Trophoblast cell (in vitro differentiated cells and primary cell): ENCODE results near the gene JAZF1.

ENCODE experiments used
- DNase-seq, 2 donors: peaks; one replicate each; pipeline ENCODE4 v3.0.0-alpha.2; 2016
- H2AFZ ChIP-seq: 2 replicates; pipeline ENCODE4 v1.6.1; 2013; ENCODE audit warnings: low read length, moderate library complexity, mild to moderate bottlenecking; ENCODE audit not compliant: insufficient read depth, poor library complexity
- H2AK5ac ChIP-seq: 2 replicates; pipeline ENCODE4 v1.6.1; 2013; ENCODE audit warnings: mild to moderate bottlenecking, low read length
- H2BK120ac ChIP-seq: 2 replicates; pipeline ENCODE4 v1.6.1; 2013; ENCODE audit warnings: low read length, mild to moderate bottlenecking, moderate library complexity; ENCODE audit not compliant: insufficient read depth, poor library complexity
- H2BK12ac ChIP-seq: 2 replicates; pipeline ENCODE4 v1.6.1; 2013; ENCODE audit warnings: mild to moderate bottlenecking, low read length, moderate library complexity
- H2BK5ac ChIP-seq: 2 replicates; pipeline ENCODE4 v1.6.1; 2013; ENCODE audit warnings: low read length, low read depth, moderate library complexity, mild to moderate bottlenecking; ENCODE audit not compliant: poor library complexity
- H3K14ac ChIP-seq: 2 replicates; pipeline ENCODE4 v1.6.1; 2013; ENCODE audit warnings: mild to moderate bottlenecking, low read length
- H3K18ac ChIP-seq: 2 replicates; pipeline ENCODE4 v1.6.1; 2013; ENCODE audit warnings: mild to moderate bottlenecking, low read length
- H3K23ac ChIP-seq: 2 replicates; pipeline ENCODE4 v1.6.1; 2013; ENCODE audit warnings: low read length
- H3K27ac ChIP-seq: 2 replicates; pipeline ENCODE4 v1.5.1; 2013; ENCODE audit warnings: low read depth, mild to moderate bottlenecking, inconsistent platforms, low read length, moderate library complexity
- H3K27me3 ChIP-seq: 2 replicates; pipeline ENCODE4 v1.6.1; 2013; ENCODE audit warnings: inconsistent platforms, mild to moderate bottlenecking, low read length, moderate library complexity; ENCODE audit not compliant: insufficient read depth
- H3K36me3 ChIP-seq, 2 experiments: 1 replicate in 1 of 2; 2 replicates in 1 of 2; pipeline ENCODE4 v1.6.1; 2013; ENCODE audit warnings: low read length in 2 of 2, mild to moderate bottlenecking in 2 of 2, moderate library complexity in 1 of 2; ENCODE audit not compliant: insufficient read depth in 2 of 2, control insufficient read depth in 1 of 2
- H3K4ac ChIP-seq: 2 replicates; pipeline ENCODE4 v1.6.1; 2013; ENCODE audit warnings: low read depth, mild to moderate bottlenecking, low read length, moderate library complexity
- H3K4me1 ChIP-seq, 2 experiments: 1 replicate in 1 of 2; 2 replicates in 1 of 2; pipeline ENCODE4 v1.6.1; 2013; ENCODE audit warnings: low read length in 2 of 2, mild to moderate bottlenecking in 2 of 2, moderate library complexity in 1 of 2; ENCODE audit not compliant: insufficient read depth in 2 of 2, control insufficient read depth in 1 of 2
- H3K4me2 ChIP-seq: 2 replicates; pipeline ENCODE4 v1.6.1; 2013; ENCODE audit warnings: inconsistent platforms, mild to moderate bottlenecking, low read length, moderate library complexity
- H3K4me3 ChIP-seq: 2 replicates; pipeline ENCODE4 v1.5.1; 2013; ENCODE audit warnings: mild to moderate bottlenecking, low read depth, low read length, inconsistent platforms
- H3K79me1 ChIP-seq: one replicate; pipeline ENCODE4 v1.6.1; 2013; ENCODE audit warnings: low read length
- H3K79me2 ChIP-seq: 2 replicates; pipeline ENCODE4 v1.6.1; 2013; ENCODE audit warnings: low read length, mild to moderate bottlenecking; ENCODE audit not compliant: control insufficient read depth, insufficient read depth, poor library complexity
- H3K9ac ChIP-seq: 2 replicates; pipeline ENCODE4 v1.6.1; 2013; ENCODE audit warnings: mild to moderate bottlenecking, low read length
- H3K9me3 ChIP-seq: 2 replicates; pipeline ENCODE4 v1.6.1; 2013; ENCODE audit warnings: low read depth, mild to moderate bottlenecking, control low read depth, inconsistent platforms, low read length; ENCODE audit not compliant: insufficient read depth
- H4K12ac ChIP-seq: 2 replicates; pipeline ENCODE4 v1.6.1; 2013; ENCODE audit warnings: low read depth, mild to moderate bottlenecking, low read length, moderate library complexity
- H4K8ac ChIP-seq: 2 replicates; pipeline ENCODE4 v1.6.1; 2013; ENCODE audit warnings: low read depth, mild to moderate bottlenecking, low read length, moderate library complexity
- H4K91ac ChIP-seq: one replicate; pipeline ENCODE4 v1.6.1; 2013; ENCODE audit warnings: low read depth, mild to moderate bottlenecking, low read length, moderate library complexity
- WGBS: extraction: QIAGEN DNeasy Blood & Tissue Kit; methylation state at CpG from one replicate; pipeline ENCODE4 v1.1.7; 2013; ENCODE audit warnings: missing lambda C conversion rate; ENCODE audit not compliant: insufficient read length, insufficient coverage; ENCODE audit errors: extremely low coverage; 5-methylcytosine and 5-hydroxymethylcytosine counted together

JAZF1 gene

GRCh38 chr7:28005075-28005846, 175.3 kb downstream of the JAZF1 start:
- H3K23ac ChIP-seq: no peak overlapping the region
- no peak overlapping the region for H2BK5ac ChIP-seq
- H3K4ac ChIP-seq: no peak overlapping the region
- no peak overlapping the region for H4K91ac ChIP-seq
- no peak overlapping the region for H4K8ac ChIP-seq
- no peak for DNase-seq
- no peak overlapping the region for H3K9ac ChIP-seq
- H3K18ac ChIP-seq: no peak overlapping the region
- WGBS: no CpG with 5 or more reads among the region's 7 CpGs
- H3K4me3 ChIP-seq: no peak overlapping the region
- no peaks in the 10 kb centered on the region for H3K79me2 ChIP-seq
- no peak overlapping the region for H3K14ac ChIP-seq
- H2BK12ac ChIP-seq: no peak overlapping the region
- no peaks in the 10 kb centered on the region for H3K79me1 ChIP-seq
- no peak overlapping the region for H2BK120ac ChIP-seq
- no peaks in the 10 kb centered on the region for H3K4me1 ChIP-seq
- H2AK5ac ChIP-seq: no peak overlapping the region
- H3K9me3 ChIP-seq: no peaks in the 10 kb centered on the region
- H4K12ac ChIP-seq: no peak overlapping the region
- H3K27ac ChIP-seq: no peak overlapping the region
- no peak overlapping the region for H3K4me2 ChIP-seq
- no peaks in the 10 kb centered on the region for H3K36me3 ChIP-seq
- no peak overlapping the region for H2AFZ ChIP-seq
- H3K27me3 ChIP-seq: no peaks in the 10 kb centered on the region

DNA sequence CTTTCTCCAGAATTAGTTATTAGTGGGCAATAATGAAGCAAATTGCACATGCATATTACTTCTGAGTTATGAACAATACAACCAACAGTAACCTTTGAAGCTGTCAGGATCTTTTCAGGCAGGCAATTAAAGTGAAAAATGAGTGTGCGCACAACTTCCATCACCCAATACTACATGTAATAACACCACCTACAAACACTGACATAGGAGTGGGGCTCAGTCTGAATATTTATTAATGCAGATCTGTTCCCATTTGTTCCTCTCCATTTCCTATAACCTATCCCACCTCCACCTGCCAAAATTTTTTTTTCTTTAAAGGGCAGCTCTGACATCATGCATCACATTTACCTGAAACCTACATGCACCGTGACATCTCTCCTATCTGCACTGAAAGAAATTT, 177.2 kb downstream of the JAZF1 start:
- no peak overlapping the region for H3K4me2 ChIP-seq
- no peak overlapping the region for H3K23ac ChIP-seq
- no peak overlapping the region for H3K18ac ChIP-seq
- no peak overlapping the region for H3K4ac ChIP-seq
- H3K9me3 ChIP-seq: no peaks in the 10 kb centered on the region
- H3K4me1 ChIP-seq: no peaks in the 10 kb centered on the region
- H3K4me3 ChIP-seq: no peak overlapping the region
- no peaks in the 10 kb centered on the region for H3K79me1 ChIP-seq
- H3K9ac ChIP-seq: no peak overlapping the region
- no peak for DNase-seq
- H4K91ac ChIP-seq: no peak overlapping the region
- no peak overlapping the region for H2BK5ac ChIP-seq
- H2BK12ac ChIP-seq: no peak overlapping the region
- H3K79me2 ChIP-seq: no peaks in the 10 kb centered on the region
- H3K14ac ChIP-seq: no peak overlapping the region
- no peak overlapping the region for H2AFZ ChIP-seq
- no peak overlapping the region for H4K8ac ChIP-seq
- H3K27me3 ChIP-seq: no peaks in the 10 kb centered on the region
- H4K12ac ChIP-seq: no peak overlapping the region
- H3K36me3 ChIP-seq: no peaks in the 10 kb centered on the region
- no peak overlapping the region for H2BK120ac ChIP-seq
- no peak overlapping the region for H3K27ac ChIP-seq
- WGBS: no CpG with 5 or more reads among the region's 2 CpGs
- H2AK5ac ChIP-seq: no peak overlapping the region

DNA sequence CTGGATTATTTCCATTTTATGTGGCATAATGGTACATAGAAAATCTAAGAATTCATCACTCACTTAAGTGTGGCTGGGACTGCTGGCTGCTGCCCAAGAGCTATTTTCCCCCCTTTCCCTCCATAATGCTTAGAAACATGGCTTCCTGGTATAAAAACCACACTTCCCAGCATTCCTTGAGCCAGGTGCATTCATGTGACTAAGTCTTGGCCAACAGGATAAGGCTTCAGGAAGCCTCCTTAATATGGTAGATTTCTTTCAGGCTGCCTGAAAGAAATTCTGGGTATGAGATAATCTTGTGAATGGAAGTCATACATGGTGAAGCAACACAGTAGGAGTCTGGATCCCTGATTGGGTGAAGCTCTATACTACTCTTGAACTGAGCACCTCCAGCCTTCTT, 178.0 kb downstream of the JAZF1 start:
- Histone ChIP-seq H2BK5ac (no peak overlapping the region), H3K4ac (no peak overlapping the region), H3K79me2 (no peaks in the 10 kb centered on the region), H2BK120ac (no peak overlapping the region), H3K9me3 (no peaks in the 10 kb centered on the region), H3K79me1 (no peaks in the 10 kb centered on the region), H3K27me3 (no peaks in the 10 kb centered on the region), H3K9ac (no peak overlapping the region), H2BK12ac (no peak overlapping the region), H4K91ac (no peak overlapping the region), H3K27ac (no peak overlapping the region), H3K36me3 (no peaks in the 10 kb centered on the region), H2AFZ (no peak overlapping the region), H3K18ac (no peak overlapping the region), H3K4me1 (no peaks in the 10 kb centered on the region), H3K14ac (no peak overlapping the region), H3K4me2 (no peak overlapping the region), H4K12ac (no peak overlapping the region), H3K23ac (no peak overlapping the region), H3K4me3 (no peak overlapping the region), H2AK5ac (no peak overlapping the region), H4K8ac (no peak overlapping the region)
- DNase-seq: peak in 1 of 2 donors; percentile 4

GRCh38 chr7:28001896-28002295, 178.7 kb downstream of the JAZF1 start:
- Histone ChIP-seq H2BK5ac (no peak overlapping the region), H3K18ac (no peak overlapping the region), H2BK120ac (no peak overlapping the region), H3K79me1 (no peaks in the 10 kb centered on the region), H2AFZ (no peak overlapping the region), H3K36me3 (no peaks in the 10 kb centered on the region), H3K4ac (no peak overlapping the region), H4K91ac (no peak overlapping the region), H3K27ac (no peak overlapping the region), H3K4me2 (no peak overlapping the region), H2BK12ac (no peak overlapping the region), H3K9ac (no peak overlapping the region), H3K9me3 (no peaks in the 10 kb centered on the region), H3K79me2 (no peaks in the 10 kb centered on the region), H4K12ac (no peak overlapping the region), H2AK5ac (no peak overlapping the region), H3K27me3 (no peaks in the 10 kb centered on the region), H3K14ac (no peak overlapping the region), H3K4me1 (no peaks in the 10 kb centered on the region), H3K23ac (no peak overlapping the region), H3K4me3 (no peak overlapping the region), H4K8ac (no peak overlapping the region)
- no peak for DNase-seq
